HUDEP-2 (cell line): ENCODE measurements around the gene GGA1.

Experiments
- DNase-seq, 76 experiments: peaks; one replicate each; lab custom pipeline; 2025; ENCODE audit not compliant: unreplicated experiment in 76 of 76; lab: John Stamatoyannopoulos, UW

Gene GGA1

DNA sequence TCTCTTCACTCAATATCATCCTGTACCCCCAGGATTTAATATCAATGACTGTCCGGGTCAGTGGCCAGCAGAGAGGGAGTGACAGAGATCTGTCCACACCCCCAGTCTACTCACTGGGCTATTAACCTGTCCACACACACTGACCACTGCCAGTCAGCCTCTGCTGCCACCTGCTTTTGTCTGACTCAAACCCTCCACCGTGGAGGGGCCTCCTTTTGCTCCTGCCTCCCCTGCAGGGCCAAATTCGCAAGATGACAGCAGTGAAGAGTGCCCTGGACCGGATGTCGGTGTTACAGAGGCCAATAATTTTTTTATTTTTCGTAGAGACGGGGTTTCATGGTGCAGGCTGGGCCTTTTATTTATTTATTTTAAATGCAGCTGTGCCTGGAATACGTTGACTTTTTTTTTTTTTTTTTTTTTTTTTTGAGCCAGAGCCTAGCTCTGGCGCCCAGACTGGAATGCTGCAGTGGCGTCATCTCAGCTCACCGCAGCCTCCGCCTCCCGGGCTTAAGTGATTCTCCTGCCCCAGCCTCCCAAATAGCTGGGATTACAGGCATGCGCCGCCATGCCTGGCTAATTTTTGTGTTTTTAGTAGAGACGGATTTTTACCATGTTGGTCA is 55.0 kb downstream of the GGA1 start:
- no peak for DNase-seq

DNA sequence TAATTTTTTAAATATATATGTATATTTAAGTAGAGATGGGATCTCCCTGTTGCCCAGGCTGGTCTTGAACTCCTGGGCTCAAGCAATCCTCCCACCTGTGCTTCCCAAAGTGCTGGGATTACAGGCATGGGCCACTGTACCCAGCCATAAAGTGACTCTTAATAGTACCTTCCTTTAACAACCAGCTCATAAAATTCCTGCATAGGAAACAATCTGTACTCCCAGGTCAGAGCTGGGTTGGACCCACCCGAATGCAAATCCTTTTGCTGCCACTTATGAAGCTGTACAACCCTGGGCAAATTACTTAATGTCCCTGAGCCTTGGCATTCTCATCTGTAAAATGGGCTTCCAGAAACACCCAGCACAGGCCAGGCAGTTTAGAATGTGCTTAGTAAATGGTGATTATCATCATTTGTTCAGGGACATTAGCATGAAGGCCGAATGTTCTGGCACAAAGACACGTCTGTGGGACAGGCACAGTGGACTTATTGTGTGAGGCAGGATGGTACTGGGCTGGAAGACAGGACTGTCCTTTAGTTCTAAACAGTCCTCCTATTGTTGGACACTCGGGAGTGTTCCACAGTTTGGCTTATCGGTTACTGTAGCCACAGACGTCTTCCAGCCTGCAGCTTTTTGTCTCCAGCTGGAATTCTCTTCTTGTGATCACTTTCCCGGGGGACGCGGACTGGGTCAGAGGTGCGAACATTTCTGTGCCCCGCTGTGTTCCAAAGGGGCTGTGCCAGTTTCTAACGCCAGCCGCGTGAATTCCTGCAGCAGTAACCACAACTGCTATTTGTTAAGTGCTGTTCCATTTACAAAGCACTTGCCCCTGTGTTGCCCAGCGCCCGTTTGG is 55.8 kb downstream of the GGA1 start:
- no peak for DNase-seq

DNA sequence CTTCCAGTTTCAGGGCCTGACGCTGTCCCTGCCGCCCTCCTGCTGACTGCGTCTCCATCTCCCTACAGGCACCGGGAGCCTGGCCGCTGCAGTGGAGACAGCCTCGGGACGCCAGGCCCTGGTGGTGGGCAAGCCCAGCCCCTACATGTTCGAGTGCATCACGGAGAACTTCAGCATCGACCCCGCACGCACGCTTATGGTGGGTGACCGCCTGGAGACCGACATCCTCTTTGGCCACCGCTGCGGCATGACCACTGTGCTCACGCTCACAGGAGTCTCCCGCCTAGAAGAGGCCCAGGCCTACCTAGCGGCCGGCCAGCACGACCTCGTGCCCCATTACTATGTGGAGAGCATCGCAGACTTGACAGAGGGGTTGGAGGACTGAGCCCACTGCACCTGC is 56.9 kb downstream of the GGA1 start:
- DNase-seq, result no peak

DNA sequence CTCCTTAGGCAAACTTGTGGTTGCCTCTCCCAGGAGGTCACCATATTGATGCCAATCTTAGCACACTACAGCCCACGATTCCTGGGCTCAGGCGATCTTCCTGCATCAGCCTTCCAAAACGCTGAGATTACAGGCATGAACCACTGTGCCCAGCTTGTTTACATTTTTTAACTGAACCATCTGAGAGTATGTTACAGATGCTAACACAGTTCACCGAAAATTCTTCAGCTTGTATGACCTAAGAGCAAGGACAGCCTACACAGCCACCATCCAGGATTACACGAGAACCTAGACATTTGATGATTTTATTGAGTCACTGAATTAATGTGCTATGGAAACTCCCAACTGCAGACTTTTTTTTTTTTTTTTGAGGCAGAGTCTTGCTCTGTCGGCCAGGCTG is 61.0 kb downstream of the GGA1 start:
- no peak for DNase-seq

DNA sequence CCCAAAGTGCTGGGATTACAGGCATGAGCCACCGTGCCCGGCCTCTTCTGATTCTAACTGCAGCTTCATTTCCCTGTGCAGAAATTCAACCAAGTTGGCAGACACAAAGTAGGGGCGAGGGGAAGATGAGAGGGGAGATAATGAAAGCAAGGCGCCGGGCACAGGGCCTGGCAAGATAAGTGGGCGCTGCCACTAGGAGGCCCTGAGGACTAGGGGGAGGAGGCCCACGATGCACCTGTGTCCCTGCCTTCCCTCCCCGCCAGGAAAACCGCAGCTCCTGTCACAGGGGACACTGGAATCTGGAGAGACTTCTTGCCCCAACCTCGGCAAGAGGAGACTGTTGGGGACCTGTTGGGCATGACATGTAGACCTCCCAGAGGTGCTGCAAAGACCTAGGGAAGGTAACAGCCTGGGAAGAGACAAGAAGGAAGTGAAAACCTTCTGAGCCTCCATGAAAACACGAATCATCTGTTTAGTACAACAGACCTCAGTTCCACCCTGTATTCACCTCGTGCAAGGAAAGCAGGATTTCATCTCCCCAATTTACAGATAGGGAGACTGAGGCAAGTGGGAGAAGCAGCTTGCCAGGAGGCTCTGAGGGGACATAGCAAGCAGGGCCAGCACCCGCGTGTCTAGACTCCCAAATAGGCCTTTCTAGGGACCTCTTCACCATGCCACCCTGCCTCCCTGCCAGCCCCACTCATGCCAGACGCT is 63.7 kb downstream of the GGA1 start:
- DNase-seq, result peak in 4 of 76 experiments; percentile 8 to 21 (median 14)

DNA sequence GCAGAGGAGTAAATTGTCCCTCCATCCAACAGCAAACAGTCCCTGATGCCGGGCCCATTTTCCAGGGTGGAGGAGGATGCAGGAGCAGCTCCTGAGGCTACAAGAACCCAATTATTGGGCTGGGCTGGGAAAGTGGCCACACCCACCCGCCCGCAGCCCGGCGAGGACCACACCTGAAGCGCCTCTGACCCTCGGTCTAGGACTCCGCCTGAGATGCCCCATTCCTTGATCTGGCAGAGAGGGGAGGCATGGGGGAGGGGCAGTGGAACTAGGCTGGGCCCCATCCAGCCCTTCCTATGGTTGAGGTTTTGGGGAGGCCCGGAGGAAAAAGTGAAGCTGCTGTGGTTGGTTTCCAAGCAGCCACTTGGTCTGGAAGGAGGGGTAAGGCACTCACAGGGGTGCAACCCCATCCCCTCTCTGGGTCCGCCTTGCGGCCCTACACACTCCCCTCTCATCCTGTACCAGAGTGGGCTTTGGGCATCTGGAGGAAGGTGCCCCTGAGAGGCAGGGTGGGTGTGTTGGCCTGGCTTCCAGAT is 64.4 kb downstream of the GGA1 start:
- DNase-seq, result no peak

DNA sequence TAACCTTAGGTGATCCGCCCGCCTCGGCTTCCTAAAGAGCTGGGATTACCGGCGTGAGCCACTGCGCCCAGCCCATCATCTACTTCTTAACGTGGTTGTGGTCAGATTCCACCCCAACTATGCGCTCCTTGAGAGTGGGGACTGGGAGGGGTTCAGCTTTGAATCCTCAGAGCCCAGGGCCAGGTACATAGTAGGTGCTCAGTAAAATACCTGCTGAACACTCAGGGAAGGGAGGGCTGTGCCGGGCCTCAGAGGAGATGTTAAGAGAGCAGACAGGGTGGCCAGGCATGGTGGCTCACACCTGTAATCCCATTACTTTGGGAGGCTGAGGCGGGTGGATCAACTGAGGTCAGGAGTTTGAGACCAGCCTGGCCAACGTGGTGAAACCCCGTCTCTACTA is 65.6 kb downstream of the GGA1 start:
- DNase-seq, result no peak

DNA sequence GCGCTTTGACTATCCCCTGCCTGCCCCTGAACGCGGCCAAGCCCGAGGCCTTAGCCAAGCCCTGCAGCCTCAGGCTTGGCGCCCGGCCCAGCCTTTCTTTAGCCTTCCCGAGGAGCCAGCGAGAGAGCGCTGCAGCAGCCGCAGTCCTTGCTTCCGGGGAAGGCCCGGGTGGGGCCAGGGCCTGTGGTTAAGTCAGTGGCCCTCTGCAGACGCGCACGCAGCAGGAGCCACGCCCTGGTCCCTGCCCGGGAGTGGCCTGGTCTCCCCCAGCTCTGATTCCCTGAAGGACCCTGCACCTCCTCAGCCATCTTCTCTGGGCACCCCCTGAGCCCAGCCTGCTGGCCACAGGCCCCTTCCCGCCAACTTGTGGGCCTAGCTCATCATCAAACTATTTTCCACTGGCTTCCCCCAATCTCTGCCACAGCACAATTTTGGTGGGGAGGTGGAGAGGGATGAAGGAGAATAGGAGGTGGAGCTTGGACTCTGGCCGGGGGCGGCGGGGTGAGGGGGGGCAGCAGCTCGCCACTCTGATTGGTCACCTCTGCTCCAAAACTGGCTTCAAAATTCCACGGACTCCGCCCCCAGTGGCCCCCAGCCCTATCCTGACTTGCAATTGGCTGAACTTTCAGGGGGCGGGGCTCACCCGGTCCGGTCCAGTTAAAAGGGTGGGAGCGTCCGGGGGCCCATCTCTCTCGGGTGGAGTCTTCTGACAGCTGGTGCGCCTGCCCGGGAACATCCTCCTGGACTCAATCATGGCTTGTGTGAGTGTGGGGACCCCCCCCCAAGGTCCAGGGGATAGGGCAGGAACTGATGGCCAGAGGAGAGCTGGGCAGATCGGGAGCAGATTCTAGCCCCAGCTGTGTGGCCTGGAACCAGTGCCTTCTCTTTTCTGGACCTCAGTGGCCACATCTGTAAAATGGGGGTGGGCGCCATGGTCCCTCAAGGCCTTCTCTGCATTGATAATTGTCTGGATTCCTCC is 66.6 kb downstream of the GGA1 start, which contains the start of gene LGALS1:
Gene LGALS1 (plus strand): TSS at position 686 of the 979 bp plus-strand sequence. CDS start 67 bp downstream, at position 753.
- DNase-seq, result peak in 74 of 76 experiments; percentile 44 to 93 (median 87)

DNA sequence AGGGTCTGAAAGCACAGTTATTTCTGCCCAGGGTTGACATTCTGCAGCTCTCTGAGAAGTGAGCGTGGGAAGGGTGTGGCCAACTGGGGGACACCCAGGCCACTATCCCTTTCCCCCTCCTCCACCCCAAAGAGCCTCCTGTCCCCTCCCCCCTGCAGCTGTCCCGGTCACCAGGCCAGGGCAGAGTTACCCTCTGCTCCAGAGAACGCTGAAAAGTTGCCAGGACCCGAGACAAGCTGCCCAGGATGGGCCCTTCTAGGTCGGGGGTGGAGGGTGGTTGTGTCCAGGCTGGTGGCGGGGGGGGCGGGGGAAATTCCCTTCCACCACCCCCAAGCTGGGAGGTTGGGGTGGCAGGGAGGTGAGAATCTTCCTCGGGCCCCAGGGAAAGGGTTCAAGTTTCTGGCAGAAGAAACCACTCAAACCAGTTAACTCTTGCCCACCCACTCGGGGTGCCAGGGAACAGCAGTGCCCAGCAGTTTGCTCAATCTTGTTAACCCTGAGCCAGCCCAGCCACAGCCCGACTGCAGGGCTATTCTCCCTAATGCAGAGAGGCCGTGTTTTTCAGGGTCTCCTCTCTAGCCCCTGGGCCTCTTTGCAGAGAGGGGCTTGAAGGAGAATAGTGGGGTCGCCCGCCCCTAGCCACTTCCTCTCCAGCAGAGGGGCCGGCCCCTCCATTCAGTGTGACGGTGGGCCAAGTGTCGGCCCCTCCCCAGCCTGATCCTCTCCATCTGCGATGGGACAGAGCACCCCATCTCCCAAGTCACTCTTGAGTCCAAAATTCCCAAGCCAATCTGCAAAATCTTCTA is 67.5 kb downstream of the GGA1 start:
- DNase-seq, result peak in 19 of 76 experiments; percentile 7 to 39 (median 23)

DNA sequence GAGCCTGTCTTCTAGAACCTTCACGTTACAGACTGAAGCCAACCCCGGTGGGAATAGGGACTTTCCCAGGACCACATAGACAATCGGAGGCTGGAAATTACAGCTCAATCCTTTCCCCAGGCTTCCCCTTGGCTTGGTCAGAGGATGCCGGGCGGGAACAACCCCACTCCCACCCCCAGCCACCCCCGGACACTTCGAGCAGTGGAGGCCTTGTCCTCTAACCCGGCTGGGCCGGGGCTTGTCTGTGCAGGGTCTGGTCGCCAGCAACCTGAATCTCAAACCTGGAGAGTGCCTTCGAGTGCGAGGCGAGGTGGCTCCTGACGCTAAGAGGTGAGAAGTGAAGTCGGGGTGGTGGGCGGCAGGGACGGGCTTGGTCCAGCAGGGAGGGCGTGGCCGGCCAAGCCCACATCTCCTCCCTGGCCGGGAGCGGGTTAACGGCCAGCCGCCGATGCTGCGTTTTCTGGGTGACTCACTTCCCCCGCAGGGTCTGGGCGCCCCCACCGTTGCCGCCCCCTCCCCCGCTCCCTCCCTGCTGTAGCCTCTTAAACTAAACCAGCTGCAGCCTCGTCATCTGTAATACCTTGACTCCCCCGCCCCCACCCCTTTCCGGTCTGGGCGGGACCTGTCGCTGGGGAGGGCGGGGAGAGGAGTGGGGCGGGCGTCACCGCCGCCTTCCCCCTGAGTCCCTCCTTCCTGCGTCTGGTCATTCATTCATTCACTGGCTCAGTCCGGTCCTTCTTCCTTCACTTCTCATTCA is 68.3 kb downstream of the GGA1 start:
- DNase-seq, result peak in 73 of 76 experiments; percentile 11 to 94 (median 75)

DNA sequence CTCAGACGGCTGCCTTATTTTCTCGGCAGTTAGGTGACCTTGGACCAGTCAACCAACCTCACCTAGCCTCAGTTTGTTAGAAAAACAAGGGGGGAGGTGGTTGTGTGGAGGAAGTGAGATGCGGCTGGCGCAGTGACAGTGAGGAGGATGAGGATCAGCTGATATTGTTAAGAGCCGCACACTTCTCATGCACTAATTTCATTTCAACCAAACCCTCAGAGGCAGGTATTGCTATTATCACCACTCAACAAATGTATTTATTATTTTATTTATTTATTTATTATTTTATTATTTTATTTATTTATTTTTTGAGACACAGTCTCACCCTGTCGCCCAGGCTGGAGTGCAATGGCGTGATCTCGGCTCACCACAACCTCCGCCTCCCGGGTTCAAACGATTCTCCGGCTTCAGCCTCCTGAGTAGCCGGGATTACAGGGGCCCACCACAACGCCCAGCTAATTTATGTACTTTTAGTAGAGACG is 68.9 kb downstream of the GGA1 start:
- DNase-seq, result no peak

DNA sequence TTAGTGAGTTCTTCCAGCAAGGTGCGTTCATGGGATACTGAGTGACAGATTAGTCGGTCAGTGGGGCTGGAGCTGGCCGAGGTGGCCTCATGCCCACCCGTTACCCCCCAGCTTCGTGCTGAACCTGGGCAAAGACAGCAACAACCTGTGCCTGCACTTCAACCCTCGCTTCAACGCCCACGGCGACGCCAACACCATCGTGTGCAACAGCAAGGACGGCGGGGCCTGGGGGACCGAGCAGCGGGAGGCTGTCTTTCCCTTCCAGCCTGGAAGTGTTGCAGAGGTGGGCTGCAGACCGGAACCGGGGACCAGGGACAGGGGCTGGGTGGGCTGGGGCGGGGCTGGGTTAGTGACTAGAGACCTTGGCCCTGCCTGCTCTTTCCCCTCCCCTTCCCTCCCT is 69.7 kb downstream of the GGA1 start:
- DNase-seq, result no peak

DNA sequence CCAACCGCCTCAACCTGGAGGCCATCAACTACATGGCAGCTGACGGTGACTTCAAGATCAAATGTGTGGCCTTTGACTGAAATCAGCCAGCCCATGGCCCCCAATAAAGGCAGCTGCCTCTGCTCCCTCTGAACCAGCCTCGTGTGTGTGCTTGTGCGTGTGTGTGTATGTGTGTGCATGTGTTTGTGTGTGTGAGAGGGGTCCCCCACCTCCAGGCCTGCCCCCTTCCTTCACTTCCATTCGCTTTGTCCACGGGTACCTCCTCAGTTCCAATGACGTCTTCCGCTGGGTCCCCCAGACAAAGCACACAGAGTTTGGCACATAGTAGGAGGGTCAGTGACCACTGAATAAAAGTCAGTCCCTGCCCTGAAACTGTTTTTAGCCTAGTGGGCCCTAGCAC is 71.0 kb downstream of the GGA1 start:
- no peak for DNase-seq

DNA sequence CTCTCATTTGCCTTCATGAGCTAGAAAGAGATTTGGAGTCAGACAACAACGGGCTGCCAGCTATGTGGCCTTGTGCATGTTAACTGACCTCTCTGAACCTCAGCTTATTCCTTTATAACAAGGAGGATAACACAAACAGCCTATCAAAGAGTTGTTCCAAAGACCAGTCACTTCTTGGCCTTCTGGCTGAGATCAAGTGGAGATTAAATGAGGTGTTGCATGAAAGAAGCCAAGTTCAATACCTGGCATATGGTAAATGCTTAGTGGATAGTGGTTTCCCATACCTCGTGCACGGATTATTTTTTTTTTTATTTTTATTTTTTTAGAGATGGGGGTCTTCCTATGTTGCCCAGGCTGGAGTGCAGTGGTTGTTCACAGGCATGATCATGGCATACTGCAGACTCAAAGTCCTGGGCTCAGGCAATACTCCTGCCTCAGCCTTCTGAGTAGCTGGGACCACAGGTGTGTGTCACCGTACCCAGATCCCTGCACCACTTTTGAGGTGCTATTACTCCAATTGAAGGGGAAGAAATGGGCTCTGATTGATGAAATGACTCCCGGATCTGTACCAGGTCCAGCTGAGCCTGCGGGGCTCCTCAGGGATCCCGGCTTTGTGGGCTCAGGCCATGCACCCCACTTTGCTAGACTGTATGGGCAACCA is 71.7 kb downstream of the GGA1 start:
- no peak for DNase-seq

DNA sequence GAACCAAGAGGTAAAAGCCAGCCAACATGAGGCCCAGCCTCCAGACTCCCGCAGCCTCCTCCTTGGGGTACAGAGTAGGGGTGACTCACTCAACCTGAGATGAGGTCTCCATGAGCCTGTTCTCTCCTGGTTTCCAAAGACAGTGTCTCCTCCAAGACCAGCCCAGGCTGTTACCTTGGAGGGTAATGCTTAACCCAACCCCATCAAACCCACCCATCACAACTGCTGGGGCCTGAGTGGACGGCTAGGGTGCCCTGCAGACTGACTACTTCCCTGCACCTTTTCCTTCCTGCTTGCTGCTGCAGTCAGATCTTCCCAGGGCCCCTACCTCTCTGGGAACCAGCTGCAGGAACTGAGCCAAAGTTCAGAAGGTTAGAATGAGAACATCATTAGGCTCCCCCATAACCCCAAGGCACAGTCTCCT is 72.4 kb downstream of the GGA1 start:
- no peak for DNase-seq

DNA sequence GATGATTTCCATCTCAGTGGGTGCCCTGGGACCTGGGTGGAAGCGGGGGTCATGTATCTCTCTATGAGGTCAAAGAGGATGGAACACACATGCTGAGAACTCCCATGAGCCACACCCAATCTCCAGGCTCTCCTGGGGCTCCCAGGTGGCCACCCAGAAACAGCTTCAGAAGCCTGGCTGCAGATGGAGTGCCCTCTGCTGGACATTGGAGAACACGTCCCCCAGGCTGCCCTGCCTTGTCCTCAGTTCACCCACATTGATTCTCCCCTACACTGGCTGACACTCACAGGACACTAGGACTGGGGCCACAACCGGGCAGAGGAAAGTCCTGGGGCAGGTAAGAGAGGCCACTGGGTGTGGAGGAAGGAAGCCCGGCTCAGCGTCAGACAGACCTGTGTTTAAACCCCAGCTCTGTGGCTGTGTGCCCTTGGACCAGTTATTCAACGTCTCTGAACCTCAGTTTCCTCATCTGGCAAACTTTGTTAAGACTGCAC is 73.0 kb downstream of the GGA1 start:
- DNase-seq, result peak in 64 of 76 experiments; percentile 7 to 78 (median 50)
